ENCODE results near the gene PKP3. TPM values are rescaled to one million over a fixed set of nuclear protein-coding genes. Genes with fewer than 3 reads are reported as not detected.

The PKP3 gene
- total and polyA plus RNA-seq, 9 of the 15 experiments (the other 6 are each of a cell fraction or from before 2014, with no cell fraction given) = 0.11 to 110 (median 30.7) TPM

GRCh38 chr11:355581-356458 lies 38.2 kb upstream of the PKP3 start:
- H3K9me1 ChIP-seq (ENCODE audit: control insufficient read depth, insufficient read depth, low read length) = no peaks in the 10 kb centered on the region
- in situ Hi-C loops (cut with MboI) (loop anchor here (5.0 kb wide), 1 partner anchor 104 kb away; no protein-coding TSS in a partner anchor), intact Hi-C loops (cut with micrococcal nuclease) (loop anchor here (2.0 kb wide), 2 partner anchors 39 to 51 kb away; no protein-coding TSS in a partner anchor)
- H3K36me3 ChIP-seq (ENCODE audit: control insufficient read depth, insufficient read depth, low read length) = no peaks in the 10 kb centered on the region; the same call in 2 of the 3 replicates
- peak overlapping the region; percentile 83 for H3K4me2 ChIP-seq (ENCODE audit: insufficient read depth, low read length)
- H3K27me3 ChIP-seq (ENCODE audit: control insufficient read depth in 2 of 2, insufficient read depth in 2 of 2, low read length in 2 of 2) = no peaks in the 10 kb centered on the region; a peak in 1 of 5 replicates
- peaks cover 10% of the 10 kb centered on the region for H3K9me3 ChIP-seq (replicated peaks; ENCODE audit: control insufficient read depth, insufficient read depth, low read depth, low read length)
- ChIA-PET CTCF (ENCODE audit: low intra/inter-chr PET ratio) (interaction anchor here (1.0 kb wide), 2 partner anchors 51 to 105 kb away, joined by 3 read pairs; no protein-coding TSS in a partner anchor), POLR2A (interaction anchor here (0.6 to 2.1 kb wide), 14 partner anchors 8 to 149 kb away, joined by 3 to 20 read pairs (median 3); partner anchors contain the start of genes BET1L and RIC8A)
- H3K4me3 ChIP-seq = peak overlapping the region; percentile 35
- peak overlapping the region; percentile 98 for H3K27ac ChIP-seq (ENCODE audit: extremely low read depth, low read depth, low read length)
- H3K4me1 ChIP-seq (replicated peaks in 1 of 2; ENCODE audit: control insufficient read depth in 2 of 2, insufficient read depth in 2 of 2, low read length in 2 of 2) = peaks cover 40 to 64% of the 10 kb centered on the region in 2 experiments
- ATAC-seq (peak; percentile 67), DNase-seq (ENCODE audit: extremely low read depth in 1 of 4, low spot score in 3 of 4) (peak; percentile 87 to 90 (median 90)), FAIRE-seq (no peak)
- no peaks in the 10 kb centered on the region for H4K20me1 ChIP-seq (replicated peaks; ENCODE audit: control insufficient read depth, insufficient read depth, low read length)
- peak overlapping the region; percentile 88 to 99 for H3K9ac ChIP-seq (ENCODE audit: insufficient read depth in 1 of 2, low read depth in 2 of 2, low read length in 2 of 2)
- TSS peak; percentile 88 for BruUV-seq (replicated peaks)
- whole genome bisulfite sequencing (ENCODE audit: insufficient coverage, low coverage, missing lambda C conversion rate) = 3% methylated on average over 19 of the region's 76 CpGs
- peaks cover 8% of the 10 kb centered on the region; the same call in 1 of the 3 replicates for H3K79me2 ChIP-seq (ENCODE audit: control insufficient read depth, insufficient read depth, low read length)
- H2AFZ ChIP-seq (ENCODE audit: low read depth, low read length) = peak overlapping the region; percentile 76
- TF ChIP-seq E2F4 (CRISPR knock-in tag; IDR thresholded peaks at IDR 0.05; ENCODE audit: low read depth) (no peak), PML (IDR thresholded peaks at IDR 0.05; ENCODE audit: low read length) (no peak), POLR2AphosphoS2 (IDR thresholded peaks at IDR 0.05; ENCODE audit: low read length) (no peak), PCBP2 (IDR thresholded peaks at IDR 0.05; ENCODE audit: low read depth, low read length, poor library complexity, severe bottlenecking) (no peak), CBX5 (IDR thresholded peaks at IDR 0.05; ENCODE audit: borderline replicate concordance, low read depth) (no peak), ID3 (CRISPR knock-in tag; IDR thresholded peaks at IDR 0.05) (peak; percentile 47; the same call in 1 of the 2 replicates), ID3 (tag; IDR thresholded peaks at IDR 0.05) (peak; percentile 97), NR2F6 (CRISPR knock-in tag; IDR thresholded peaks at IDR 0.05) (no peak), HBP1 (CRISPR knock-in tag; IDR thresholded peaks at IDR 0.05) (peak; percentile 3; the same call in 1 of the 2 replicates), NUFIP1 (IDR thresholded peaks at IDR 0.05; ENCODE audit: partially characterized antibody) (no peak), HDAC8 (tag; IDR thresholded peaks at IDR 0.05) (peak; percentile 95), PATZ1 (CRISPR knock-in tag; IDR thresholded peaks at IDR 0.05; ENCODE audit: borderline replicate concordance) (peak; percentile 52; the same call in 1 of the 2 replicates), SIX5 (IDR thresholded peaks at IDR 0.05; ENCODE audit: borderline replicate concordance in 1 of 2, insufficient read depth in 1 of 2, low read depth in 1 of 2, low read length in 2 of 2) (no peak), COPS2 (conservative IDR thresholded peaks at IDR 0.05) (no peak), MTA2 (IDR thresholded peaks at IDR 0.05; ENCODE audit: low read depth) (no peak), ZNF75A (CRISPR knock-in tag; IDR thresholded peaks at IDR 0.05) (no peak)

Data from K562 (cell line).